AG04450 (cell line): ENCODE data around the gene OR5K4. TPM values are rescaled to one million over a fixed set of nuclear protein-coding genes. Genes with fewer than 3 reads are reported as not detected.
A peak's percentile ranks its signal among the peaks of the same experiment; 100 is the strongest.

ENCODE experiments used
- CTCF ChIA-PET: fragments of 300-600, 350-600 bp; formaldehyde crosslinking; extraction: SDS; loops from one replicate; lab custom pipeline; 2022; ENCODE audit warnings: antibody characterized with exemption, inconsistent platforms; lab: Charles Lee
- POLR2A ChIA-PET: fragments of 350-600 bp; formaldehyde crosslinking; extraction: SDS; loops from one replicate; lab custom pipeline; 2021; ENCODE audit warnings: antibody characterized with exemption, inconsistent platforms; lab: Yijun Ruan, JAX
- DNase-seq: peaks from one replicate; pipeline ENCODE4 v3.0.0-alpha.2; 2011; ENCODE audit warnings: low read depth, low spot score
- H3K27ac ChIP-seq: one replicate; pipeline ENCODE4 v1.5.1; 2012; ENCODE audit warnings: low read depth, low read length, control low read depth
- H3K27me3 ChIP-seq: one replicate; pipeline ENCODE4 v1.6.0; 2012; ENCODE audit warnings: low read length; ENCODE audit not compliant: control insufficient read depth, insufficient read depth
- H3K4me3 ChIP-seq: 2 replicates; pipeline ENCODE4 v1.5.1; 2011; ENCODE audit warnings: mild to moderate bottlenecking, low read depth, low read length, control low read depth
- H3K9me3 ChIP-seq: 2 replicates; pipeline ENCODE4 v1.5.1; 2012; ENCODE audit warnings: low read length; ENCODE audit not compliant: control insufficient read depth, insufficient read depth
- CTCF ChIP-seq: IDR thresholded peaks from 2 replicates; pipeline ENCODE4 v1.5.1; 2011; ENCODE audit warnings: low read depth, low read length, control low read depth, inconsistent platforms
- polyA plus RNA-seq: library from polyadenylated mRNA; depleted of rRNA; stranded (reverse); fragments of >200 nt; gene quantifications from 2 replicates; pipeline ENCODE4 v1.2.3, GENCODE V29; 2011

The OR5K4 gene
- polyA plus RNA-seq, 1 experiment = not detected

GRCh38 chr3:98326105-98326893 is 27.4 kb upstream of the OR5K4 start:
- Histone ChIP-seq H3K9me3 (no peaks in the 10 kb centered on the region), H3K4me3 (no peak overlapping the region), H3K27ac (no peak overlapping the region), H3K27me3 (no peaks in the 10 kb centered on the region)
- POLR2A ChIA-PET = no interaction called here
- CTCF ChIA-PET = interaction anchor here (7.9 kb wide), 1 partner anchor 287 kb away, joined by 209 read pairs; no protein-coding TSS in a partner anchor
- DNase-seq = no peak
- no peak for TF ChIP-seq CTCF

DNA sequence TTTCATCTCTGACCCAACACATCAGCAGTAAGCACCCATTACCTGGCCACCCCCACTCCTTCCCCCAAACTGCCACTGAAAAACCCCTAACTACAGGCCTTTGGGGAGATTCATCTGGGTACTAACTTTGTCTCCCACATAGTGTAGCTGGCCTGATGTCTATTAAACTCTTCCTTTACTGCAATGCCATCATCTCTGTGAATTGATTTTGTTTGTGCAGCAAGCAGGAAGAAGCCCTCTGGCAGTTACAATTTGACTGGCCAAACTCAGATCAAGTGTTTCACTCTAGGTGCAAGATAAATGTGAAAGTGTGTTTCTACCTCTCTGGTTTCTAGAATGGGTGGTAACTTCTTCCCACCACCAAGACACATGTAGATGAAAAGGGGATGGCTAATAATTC is 26.7 kb upstream of the OR5K4 start:
- CTCF ChIA-PET = interaction anchor here (7.9 kb wide), 1 partner anchor 287 kb away, joined by 209 read pairs; no protein-coding TSS in a partner anchor

DNA sequence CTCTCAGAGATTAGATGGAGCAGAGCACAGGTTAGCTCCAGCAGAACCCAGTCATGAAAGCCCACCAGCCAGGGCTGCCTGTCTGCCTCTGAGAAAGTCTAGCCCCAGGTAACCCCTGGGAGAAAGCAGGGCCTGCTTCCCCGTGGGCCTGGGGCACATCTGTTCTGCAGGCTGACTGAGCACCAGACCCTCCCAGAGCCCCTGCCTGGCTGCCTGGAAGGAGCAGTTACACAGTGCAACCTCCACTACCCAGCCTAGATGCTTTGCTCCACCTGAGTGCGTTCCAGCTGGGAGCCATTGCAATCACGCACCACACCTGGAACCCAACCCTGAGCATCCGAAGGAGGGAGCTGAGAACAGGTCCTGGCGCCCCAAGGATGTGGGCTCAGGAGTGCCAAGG is 24.7 kb upstream of the OR5K4 start:
- no peak for TF ChIP-seq CTCF
- H3K27ac ChIP-seq = no peak overlapping the region
- POLR2A ChIA-PET = no interaction called here
- no peaks in the 10 kb centered on the region for H3K9me3 ChIP-seq
- no peaks in the 10 kb centered on the region for H3K27me3 ChIP-seq
- no peak overlapping the region for H3K4me3 ChIP-seq
- no peak for DNase-seq
- CTCF ChIA-PET = interaction anchor here (0.6 to 7.9 kb wide), 16 partner anchors 11 to 545 kb away, joined by 3 to 209 read pairs (median 3); no protein-coding TSS in a partner anchor

More for the DNA sequence above, 26.7 kb upstream of the OR5K4 start:
- Histone ChIP-seq H3K4me3 (no peak overlapping the region), H3K27me3 (no peaks in the 10 kb centered on the region), H3K9me3 (no peaks in the 10 kb centered on the region), H3K27ac (no peak overlapping the region)
- no peak for TF ChIP-seq CTCF
- DNase-seq = no peak
- POLR2A ChIA-PET = no interaction called here

DNA sequence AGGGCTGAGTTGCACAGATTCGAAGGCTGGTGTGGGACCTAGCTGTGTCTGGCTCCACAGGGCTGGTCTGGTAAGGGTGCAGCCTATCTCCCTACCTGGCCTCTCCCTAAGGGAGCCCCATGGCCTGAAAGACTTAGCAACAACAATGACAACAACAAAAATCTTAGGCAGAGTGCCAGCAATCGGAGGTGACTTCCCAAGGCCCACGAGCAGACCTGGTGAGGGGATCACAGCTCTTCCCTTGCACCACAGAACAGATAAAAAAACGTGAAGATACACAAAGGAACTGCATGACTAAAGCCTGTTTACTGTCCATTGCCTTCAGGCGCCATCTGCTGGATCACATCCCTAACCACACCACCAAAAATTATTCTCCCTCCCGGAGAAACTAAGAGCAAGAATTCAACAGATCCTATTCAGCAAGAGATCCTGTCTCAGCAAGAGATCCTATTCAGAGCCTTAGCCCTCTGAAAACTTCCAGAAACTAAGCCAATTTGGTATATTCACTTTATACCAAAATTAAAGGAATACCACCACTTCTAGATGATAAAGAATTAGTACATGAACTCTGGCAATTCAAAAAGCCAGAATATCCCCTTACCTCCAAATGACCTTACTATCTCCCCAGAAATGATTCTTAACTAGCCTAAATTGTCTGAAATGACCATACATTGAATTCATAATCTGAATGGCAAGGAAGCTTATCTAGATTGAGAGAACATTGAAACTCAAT is 24.1 kb upstream of the OR5K4 start:
- ChIA-PET POLR2A (no interaction called here), CTCF (interaction anchor here (0.6 to 7.9 kb wide), 27 partner anchors 9 to 546 kb away, joined by 3 to 209 read pairs (median 3); no protein-coding TSS in a partner anchor)
- no peak overlapping the region for H3K27ac ChIP-seq
- DNase-seq = peak; percentile 6
- H3K4me3 ChIP-seq = no peak overlapping the region
- no peaks in the 10 kb centered on the region for H3K27me3 ChIP-seq
- no peaks in the 10 kb centered on the region for H3K9me3 ChIP-seq
- peak; percentile 85 for TF ChIP-seq CTCF

DNA sequence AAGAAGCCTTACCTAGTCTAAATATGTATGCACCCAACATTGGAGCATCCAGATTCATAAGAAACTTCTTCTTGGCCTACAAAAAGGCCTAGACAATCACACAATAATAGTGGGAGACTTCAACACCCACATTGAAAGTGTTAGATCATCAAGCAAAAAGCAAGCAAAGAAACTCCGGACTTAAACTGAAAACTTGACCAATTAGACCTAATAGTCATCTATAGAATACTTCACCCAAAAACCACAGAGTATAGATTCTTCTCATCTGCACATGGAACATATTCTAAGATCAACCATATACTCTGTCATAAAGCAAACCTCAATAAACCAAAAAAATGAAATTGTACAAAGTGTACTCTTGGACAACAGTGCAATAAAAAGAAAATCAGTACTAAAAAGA is 22.3 kb upstream of the OR5K4 start:
- ChIA-PET POLR2A (no interaction called here), CTCF (interaction anchor here (1.8 to 7.9 kb wide), 2 partner anchors 292 to 298 kb away, joined by 5 to 209 read pairs; no protein-coding TSS in a partner anchor)
- no peak overlapping the region for H3K4me3 ChIP-seq
- H3K9me3 ChIP-seq = no peaks in the 10 kb centered on the region
- DNase-seq = no peak
- no peak for TF ChIP-seq CTCF
- no peak overlapping the region for H3K27ac ChIP-seq
- no peaks in the 10 kb centered on the region for H3K27me3 ChIP-seq
